HG02610 (cell line): ENCODE data around the gene SLX4IP.

ENCODE experiments used
- ATAC-seq: cut with Tn5 transposase; IDR thresholded peaks from one replicate; pipeline ENCODE4 v1.9.1; 2021; ENCODE audit warnings: mild to moderate bottlenecking, moderate library complexity; ENCODE audit not compliant: unreplicated experiment

Gene SLX4IP

DNA sequence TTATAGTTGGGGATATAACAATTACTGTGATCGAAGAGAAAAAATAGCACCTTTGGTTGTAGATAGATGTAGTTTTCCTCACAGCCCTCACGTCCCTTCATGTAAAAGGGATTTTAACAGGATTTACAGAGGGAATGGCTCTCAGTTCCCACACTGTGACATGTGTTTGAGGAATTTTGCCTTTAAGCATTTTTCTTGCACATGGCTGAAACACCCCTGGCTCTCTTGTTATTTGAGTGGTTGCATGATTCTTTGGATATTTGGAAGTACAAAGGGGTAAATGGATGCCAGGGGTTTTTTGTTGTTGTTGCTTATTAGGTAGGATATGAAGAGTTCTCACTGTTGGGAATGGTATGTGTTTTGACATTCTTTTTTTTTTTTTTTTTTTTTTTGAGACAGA, 190.5 kb downstream of the SLX4IP start:
- ATAC-seq = no peak

GRCh38 chr20:10626896-10627295, 191.8 kb downstream of the SLX4IP start:
- ATAC-seq = no peak

GRCh38 chr20:10629946-10630650, 195.0 kb downstream of the SLX4IP start:
- ATAC-seq = no peak

- ATAC-seq = no peak
These were observed 196.0 kb downstream of the SLX4IP start for GRCh38 chr20:10631126-10631525.

- no peak for ATAC-seq
These were observed 197.8 kb downstream of the SLX4IP start for GRCh38 chr20:10632721-10633509.

DNA sequence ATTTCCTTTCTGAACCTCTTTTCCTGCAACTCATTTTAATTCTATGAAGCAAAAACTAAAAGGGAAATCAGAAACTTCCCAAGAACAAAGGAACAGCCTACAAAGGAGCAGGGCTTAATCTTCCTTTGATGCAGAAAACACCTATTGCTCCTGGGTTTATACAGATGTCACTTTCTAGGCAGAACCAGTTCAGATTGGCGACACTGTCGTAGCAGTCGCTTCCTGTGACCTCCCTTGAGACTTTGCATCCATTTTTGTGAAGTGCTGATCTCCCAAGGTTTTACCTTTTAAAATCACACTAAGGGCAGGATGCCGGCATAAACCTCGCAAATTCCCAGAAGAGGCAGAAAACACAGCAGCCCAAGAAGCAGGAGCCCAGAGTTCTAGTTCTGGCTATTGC, 198.6 kb downstream of the SLX4IP start:
- no peak for ATAC-seq

DNA sequence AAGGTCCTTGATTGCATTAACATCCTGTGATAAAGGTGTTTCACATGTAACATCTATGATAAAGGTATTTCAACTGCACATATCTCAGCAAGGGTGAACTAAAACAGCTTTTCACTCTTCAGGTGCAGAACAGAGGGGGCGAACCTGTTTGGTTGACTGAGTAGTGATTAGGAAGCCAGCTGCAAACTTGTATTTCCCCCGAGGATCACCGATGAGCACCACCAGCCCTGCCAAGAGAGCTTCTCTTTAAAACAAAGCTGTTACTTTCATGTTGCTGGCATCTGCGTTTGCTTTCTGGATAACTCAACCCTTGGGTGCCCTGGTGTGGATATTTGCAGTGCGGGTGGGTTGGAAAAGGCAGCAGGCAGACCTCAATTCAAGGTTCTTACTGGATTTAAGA, 199.1 kb downstream of the SLX4IP start:
- no peak for ATAC-seq

DNA sequence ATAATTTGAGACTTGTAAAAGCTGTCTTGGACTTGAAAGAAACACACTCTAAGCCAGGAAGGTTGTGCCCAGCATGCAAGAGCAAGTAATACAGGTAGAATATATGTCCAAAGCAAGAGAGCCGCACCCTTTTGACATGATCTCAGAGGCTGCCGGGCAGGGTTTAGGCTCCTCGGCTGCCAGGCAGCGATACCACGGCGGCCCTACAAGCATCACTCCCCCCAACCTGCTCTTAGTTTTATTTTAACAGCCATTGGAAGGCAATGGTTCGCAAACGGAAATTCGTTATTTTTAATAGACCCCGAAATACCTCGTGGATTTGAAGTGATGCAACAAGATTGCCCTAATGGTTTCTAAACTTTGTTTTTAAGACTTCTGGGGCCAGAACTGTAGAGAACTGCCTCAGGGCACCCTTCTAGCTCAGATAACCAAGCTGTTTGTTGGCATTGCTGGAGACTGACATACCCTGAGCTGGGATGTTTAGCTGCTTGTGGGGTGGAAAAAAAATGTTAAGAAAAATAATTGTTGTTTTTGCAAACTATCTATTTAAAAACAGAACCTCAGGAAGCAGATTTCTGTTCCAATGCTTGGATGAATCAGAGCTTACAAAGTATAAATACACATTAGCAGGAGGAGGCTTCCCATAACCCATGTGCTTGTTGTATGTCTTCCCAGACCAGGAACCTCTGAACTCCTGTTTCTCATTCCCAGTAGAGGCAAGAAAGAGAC, 199.7 kb downstream of the SLX4IP start:
- no peak for ATAC-seq

DNA sequence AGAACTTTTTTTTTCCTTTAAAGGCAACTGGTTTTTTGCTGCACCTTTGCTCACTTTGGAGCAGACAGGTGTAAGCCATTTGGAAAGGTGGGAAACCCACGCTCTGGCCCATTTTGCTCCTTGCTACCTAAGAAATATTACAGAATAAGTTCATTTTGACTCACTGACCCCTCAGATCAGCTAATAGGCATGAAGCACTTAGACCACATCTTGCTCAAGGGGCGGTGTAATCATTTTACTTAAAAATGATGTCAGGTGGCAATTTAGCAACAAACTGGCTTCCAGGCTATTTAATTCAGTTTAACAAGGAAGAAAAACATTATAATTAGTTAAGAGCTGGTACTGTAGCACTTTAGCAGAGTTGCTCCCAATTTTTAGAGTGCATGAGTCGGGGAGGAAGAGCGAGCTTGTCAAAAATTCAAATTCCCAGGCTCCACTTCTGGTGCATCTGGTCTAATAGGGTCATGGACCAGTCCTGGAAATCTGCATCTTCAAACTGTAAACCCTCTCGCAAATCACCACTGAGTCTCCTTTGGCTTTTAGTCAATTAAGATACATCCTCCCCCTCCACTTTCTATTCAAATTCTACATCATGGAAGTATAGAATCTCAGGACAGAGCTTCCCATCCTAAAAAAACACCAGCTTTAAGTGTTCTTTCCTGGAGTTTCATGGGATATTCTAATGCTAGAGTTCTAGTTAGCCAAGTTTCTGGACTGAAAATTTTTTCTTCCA, 200.5 kb downstream of the SLX4IP start:
- no peak for ATAC-seq

- ATAC-seq = no peak
These were observed 201.3 kb downstream of the SLX4IP start for GRCh38 chr20:10636326-10636818.

- no peak for ATAC-seq
These were observed 202.0 kb downstream of the SLX4IP start for GRCh38 chr20:10637031-10637559.

DNA sequence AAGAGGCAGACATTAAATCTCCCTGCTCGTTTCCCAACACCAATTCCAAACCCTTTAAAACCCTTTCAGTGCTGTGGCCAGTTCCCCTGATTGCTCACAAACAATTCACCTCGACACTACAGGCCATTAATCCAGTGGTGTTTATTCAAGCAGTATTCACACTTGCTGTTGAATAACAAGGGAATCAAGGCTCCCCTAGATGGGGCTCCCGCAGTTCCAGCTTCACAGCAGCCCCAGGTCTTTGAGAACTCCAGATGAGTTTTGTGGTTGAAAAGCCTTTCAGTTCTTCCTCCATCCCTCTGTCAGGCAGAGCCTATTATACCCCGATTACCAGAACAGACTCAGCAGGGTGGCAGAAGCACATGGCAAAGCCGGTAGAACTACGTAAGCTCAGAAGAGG, 202.5 kb downstream of the SLX4IP start:
- no peak for ATAC-seq

DNA sequence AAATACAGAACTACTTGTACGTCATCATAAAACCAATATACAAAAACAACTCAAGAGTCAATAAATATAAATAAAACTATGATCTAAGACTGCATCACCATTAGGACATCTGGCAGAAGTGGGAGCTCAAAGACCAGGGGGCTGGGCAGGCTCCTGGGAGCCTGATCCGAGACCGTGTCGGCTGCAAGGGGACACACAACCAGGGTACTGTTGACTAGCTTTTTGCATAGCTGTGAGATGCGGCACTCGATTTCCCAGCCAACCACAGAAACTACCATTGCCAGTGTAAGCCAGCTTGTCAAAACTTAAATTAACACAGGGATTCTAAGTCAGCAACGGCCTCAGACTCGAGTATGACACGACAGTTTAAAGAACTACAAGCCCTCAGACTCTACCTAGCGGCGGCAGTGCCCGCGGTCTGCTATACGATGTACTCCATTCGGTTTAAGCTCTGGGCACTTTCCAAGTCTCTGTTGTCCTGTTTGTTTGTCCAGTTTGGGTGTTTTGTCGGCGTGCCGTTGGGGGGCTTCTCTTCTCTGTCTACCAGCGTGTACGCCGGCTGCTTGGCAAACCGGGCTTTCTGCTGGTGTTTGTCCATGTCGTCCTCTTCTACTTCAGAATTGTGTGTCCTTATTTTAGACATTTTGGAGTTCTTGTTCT, 204.1 kb downstream of the SLX4IP start:
- ATAC-seq = no peak

DNA sequence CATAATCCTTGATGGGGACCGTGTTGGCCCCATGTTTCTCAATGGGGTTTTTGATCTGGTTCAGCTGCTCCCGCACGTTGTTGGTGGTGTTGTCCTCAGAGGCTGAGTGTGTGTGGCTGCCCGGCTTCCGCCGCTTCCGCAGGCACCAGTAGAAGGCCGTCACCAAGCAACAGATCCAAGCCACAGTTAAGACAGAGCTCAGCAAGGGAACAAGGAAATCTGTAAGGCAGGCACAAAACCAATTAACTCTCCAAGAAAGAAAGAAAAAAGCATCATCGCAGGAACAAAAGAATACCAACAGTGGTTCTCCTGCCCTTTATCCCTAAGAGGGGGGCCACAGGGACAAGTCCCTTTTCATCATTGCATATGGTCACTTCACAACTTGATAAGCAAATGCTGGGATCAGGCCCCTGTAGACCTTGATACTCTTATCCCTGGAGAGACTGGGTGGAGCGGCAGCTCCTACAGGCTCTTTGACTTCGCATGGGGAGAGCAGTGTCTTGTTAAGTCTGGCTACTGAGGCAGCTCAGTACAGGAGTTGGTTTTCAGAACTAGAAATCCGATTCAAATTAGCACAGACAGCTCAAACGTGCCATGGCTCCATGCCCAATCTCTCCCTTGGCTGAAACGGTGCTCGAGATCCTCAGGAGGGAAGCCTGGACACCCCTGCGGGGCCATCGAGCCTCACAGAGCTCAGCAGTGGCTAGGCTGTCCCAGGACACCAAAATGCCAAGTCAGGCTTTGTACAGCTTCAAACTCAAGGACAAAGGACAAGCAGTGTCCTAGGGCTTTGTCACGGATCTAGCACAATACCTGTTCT, 204.8 kb downstream of the SLX4IP start:
- ATAC-seq = no peak

DNA sequence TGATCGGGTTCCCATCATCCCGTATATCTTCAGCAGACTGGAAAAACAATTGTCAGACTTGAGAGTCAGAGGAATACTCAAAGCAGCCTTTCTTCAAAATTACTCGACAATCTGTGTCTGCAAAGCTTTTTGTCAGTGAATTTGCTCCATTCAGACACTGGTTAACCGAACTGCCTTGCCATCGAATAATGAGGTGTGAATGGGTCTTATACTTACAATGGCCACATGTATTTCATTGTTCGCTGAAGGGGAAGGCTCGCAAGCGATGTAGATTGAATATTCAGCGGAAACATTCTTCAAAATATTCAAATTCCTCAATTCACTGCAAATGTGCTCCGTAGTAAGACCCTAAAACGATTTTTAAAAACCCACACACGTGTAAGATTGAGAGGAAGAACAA, 205.8 kb downstream of the SLX4IP start:
- no peak for ATAC-seq

DNA sequence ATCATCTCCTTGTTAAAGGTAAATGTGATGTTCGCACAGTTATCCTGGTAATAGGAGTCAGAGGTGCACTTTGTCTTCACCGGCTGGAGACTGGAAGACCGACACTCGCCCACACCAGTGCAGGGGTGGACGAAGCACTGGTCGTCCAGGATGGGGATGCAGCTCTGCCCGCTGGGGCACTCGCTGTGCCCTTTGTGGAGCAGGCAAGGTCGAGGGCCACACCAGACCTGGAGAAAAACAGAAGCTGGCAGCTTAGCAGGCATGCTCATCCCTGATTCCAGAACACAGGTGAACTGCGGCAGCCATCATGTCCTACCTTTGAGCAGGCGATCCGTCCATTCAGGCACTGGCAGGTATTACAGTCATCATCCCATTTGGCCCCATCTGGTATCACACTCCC, 206.4 kb downstream of the SLX4IP start:
- no peak for ATAC-seq

GRCh38 chr20:10641893-10642292, 206.8 kb downstream of the SLX4IP start:
- no peak for ATAC-seq

DNA sequence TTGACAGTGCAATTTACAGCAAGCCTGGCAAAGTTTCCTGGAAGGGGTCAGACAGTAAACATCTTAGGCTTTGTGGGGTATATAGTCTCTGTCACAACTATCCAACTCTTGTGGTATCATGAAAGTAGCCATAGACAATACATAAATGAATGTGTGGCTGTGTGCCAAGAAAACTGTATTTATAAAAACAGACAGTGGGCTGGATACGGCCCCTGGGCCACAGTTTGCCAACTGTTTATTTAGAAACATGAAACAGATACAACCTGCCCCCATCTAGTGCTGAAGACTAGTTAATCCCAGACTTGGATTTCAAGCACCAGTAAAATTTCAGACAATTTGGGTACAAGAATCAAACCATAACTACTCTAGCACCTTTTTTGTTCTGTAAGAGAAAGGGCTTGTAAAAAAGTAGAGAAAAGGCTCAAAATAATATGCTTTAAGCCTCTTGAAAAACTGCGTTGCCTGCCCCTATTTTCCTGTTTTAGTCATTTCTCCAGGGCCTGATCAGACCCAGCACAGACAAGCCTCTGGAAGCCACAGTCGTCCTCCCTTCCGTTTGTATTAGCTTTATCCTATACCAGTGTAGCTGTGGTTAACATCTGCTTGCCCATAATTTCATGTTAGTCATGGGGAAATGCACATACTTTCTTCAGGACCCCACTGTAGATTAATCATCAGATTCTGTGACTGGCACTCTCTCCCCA, 207.9 kb downstream of the SLX4IP start:
- ATAC-seq = no peak

- no peak for ATAC-seq
These were observed 208.4 kb downstream of the SLX4IP start for GRCh38 chr20:10643560-10643873.
